Type B pancreatic cell (in vitro differentiated cells): ENCODE data around the gene FMN1. TPM values are rescaled to one million over a fixed set of nuclear protein-coding genes. Genes with fewer than 3 reads are reported as not detected.

Experiments
- DNase-seq: peaks from one replicate; pipeline ENCODE4 v3.0.0; 2021; ENCODE audit warnings: mixed read lengths; ENCODE audit not compliant: unreplicated experiment; ENCODE audit errors: extremely low spot score
- H3K27ac Mint-ChIP-seq: 2 replicates; pipeline ENCODE4 v1.8.0; 2021; ENCODE audit warnings: mild to moderate bottlenecking, mixed read lengths
- H3K27me3 Mint-ChIP-seq: 2 replicates; pipeline ENCODE4 v1.8.0; 2021; ENCODE audit warnings: mixed read lengths
- H3K36me3 Mint-ChIP-seq: 2 replicates; pipeline ENCODE4 v1.8.0; 2021; ENCODE audit warnings: mixed read lengths
- H3K4me1 Mint-ChIP-seq: one replicate; pipeline ENCODE4 v1.8.0; 2021; ENCODE audit warnings: mixed read lengths; ENCODE audit not compliant: unreplicated experiment
- H3K4me3 Mint-ChIP-seq: 2 replicates; pipeline ENCODE4 v1.8.0; 2021; ENCODE audit warnings: mild to moderate bottlenecking, mixed read lengths
- H3K9me3 Mint-ChIP-seq: 2 replicates; pipeline ENCODE4 v1.8.0; 2021; ENCODE audit warnings: mixed read lengths
- total RNA-seq: library from RNA; stranded (reverse); gene quantifications from 2 replicates; pipeline ENCODE4 v1.2.1, GENCODE V29; 2021; ENCODE audit warnings: low replicate concordance
- TF ChIP-seq, protein P1 (sequence below): fragments of 200-600 bp; sonication (generic); conservative IDR thresholded peaks from 2 replicates; pipeline ENCODE4 v1.5.0; 2021; ENCODE audit warnings: antibody characterized with exemption, mild to moderate bottlenecking

The FMN1 gene
- total RNA-seq, 1 donor from 2014 or later = 22.1 TPM

DNA sequence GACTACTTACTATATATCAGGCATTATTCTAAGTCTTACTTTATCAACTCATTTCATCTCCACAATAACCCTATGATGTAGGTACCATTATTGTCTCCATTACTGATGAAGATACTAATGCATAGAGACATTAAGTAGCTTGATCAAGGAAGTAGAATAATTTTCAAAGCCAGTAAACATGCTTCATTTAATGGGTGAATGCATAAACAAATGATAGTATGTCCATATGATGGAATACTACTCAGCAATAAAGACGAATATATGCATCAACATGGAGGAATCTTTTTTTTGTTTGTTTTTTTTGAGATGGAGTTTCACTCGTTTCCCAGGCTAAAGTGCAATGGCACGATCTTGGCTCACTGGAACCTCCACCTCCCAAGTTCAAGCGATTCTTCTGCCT is 184.9 kb downstream of the FMN1 start:
- TF ChIP-seq, protein P1, sequence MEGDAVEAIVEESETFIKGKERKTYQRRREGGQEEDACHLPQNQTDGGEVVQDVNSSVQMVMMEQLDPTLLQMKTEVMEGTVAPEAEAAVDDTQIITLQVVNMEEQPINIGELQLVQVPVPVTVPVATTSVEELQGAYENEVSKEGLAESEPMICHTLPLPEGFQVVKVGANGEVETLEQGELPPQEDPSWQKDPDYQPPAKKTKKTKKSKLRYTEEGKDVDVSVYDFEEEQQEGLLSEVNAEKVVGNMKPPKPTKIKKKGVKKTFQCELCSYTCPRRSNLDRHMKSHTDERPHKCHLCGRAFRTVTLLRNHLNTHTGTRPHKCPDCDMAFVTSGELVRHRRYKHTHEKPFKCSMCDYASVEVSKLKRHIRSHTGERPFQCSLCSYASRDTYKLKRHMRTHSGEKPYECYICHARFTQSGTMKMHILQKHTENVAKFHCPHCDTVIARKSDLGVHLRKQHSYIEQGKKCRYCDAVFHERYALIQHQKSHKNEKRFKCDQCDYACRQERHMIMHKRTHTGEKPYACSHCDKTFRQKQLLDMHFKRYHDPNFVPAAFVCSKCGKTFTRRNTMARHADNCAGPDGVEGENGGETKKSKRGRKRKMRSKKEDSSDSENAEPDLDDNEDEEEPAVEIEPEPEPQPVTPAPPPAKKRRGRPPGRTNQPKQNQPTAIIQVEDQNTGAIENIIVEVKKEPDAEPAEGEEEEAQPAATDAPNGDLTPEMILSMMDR = no peak

GRCh38 chr15:33009026-33009425 is 185.5 kb downstream of the FMN1 start:
- Mint-ChIP-seq H3K4me1 (peaks cover 7% of the 10 kb centered on the region), H3K4me3 (no peak overlapping the region), H3K27me3 (no peaks in the 10 kb centered on the region), H3K36me3 (peaks cover 4% of the 10 kb centered on the region), H3K9me3 (no peaks in the 10 kb centered on the region), H3K27ac (no peak overlapping the region)
- DNase-seq = no peak
- TF ChIP-seq, protein P1 = no peak

More for the DNA sequence above, 184.9 kb downstream of the FMN1 start:
- H3K27ac Mint-ChIP-seq = no peak overlapping the region
- peaks cover 7% of the 10 kb centered on the region for H3K4me1 Mint-ChIP-seq
- no peak for DNase-seq
- H3K9me3 Mint-ChIP-seq = no peaks in the 10 kb centered on the region
- no peaks in the 10 kb centered on the region for H3K27me3 Mint-ChIP-seq
- H3K4me3 Mint-ChIP-seq = no peak overlapping the region
- H3K36me3 Mint-ChIP-seq = peaks cover 4% of the 10 kb centered on the region

GRCh38 chr15:33008284-33008995 is 186.1 kb downstream of the FMN1 start:
- no peak for DNase-seq
- no peak overlapping the region for H3K4me3 Mint-ChIP-seq
- no peak overlapping the region for H3K27ac Mint-ChIP-seq
- peaks cover 4% of the 10 kb centered on the region for H3K36me3 Mint-ChIP-seq
- H3K4me1 Mint-ChIP-seq = peaks cover 7% of the 10 kb centered on the region
- H3K9me3 Mint-ChIP-seq = no peaks in the 10 kb centered on the region
- TF ChIP-seq, protein P1 = no peak
- no peaks in the 10 kb centered on the region for H3K27me3 Mint-ChIP-seq

DNA sequence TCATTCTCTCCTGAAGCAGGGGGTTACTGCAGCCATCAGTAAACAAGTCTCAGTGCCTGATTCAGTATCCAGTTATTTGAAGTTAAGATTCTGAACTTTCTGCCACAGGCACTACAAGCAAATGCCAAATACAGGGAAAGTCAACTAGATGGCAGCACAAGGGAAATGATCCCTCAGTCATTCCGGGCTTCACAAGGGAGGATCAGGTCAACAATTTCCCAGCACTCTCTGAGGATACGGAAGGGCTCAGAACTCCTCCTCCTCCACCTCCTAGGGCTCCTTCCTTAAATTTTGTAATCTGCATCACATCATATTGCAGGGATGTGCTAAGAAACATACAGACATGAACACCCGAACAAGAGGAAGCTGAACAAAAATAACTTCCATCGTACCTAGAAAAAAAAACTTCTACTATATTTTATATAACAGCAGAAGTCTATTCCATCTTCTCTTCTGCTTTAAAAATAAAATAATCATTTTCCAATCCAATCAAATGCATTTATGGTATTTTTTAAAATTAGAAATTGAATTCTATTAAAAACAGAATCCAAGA is 187.1 kb downstream of the FMN1 start:
- no peak overlapping the region for H3K27ac Mint-ChIP-seq
- no peak overlapping the region for H3K4me3 Mint-ChIP-seq
- H3K4me1 Mint-ChIP-seq = peaks cover 7% of the 10 kb centered on the region
- H3K9me3 Mint-ChIP-seq = no peaks in the 10 kb centered on the region
- H3K27me3 Mint-ChIP-seq = no peaks in the 10 kb centered on the region
- no peak for DNase-seq
- TF ChIP-seq, protein P1 = peak; percentile 48
- H3K36me3 Mint-ChIP-seq = peaks cover 4% of the 10 kb centered on the region

- TF ChIP-seq, protein P1 = no peak
- no peak for DNase-seq
- Mint-ChIP-seq H3K9me3 (no peaks in the 10 kb centered on the region), H3K27me3 (no peaks in the 10 kb centered on the region), H3K36me3 (peaks cover 4% of the 10 kb centered on the region), H3K4me3 (no peak overlapping the region), H3K27ac (no peak overlapping the region), H3K4me1 (peaks cover 7% of the 10 kb centered on the region)
Measured at GRCh38 chr15:33005582-33005981, 188.9 kb downstream of the FMN1 start.
